ENCODE data around the gene KCTD16.

DNA sequence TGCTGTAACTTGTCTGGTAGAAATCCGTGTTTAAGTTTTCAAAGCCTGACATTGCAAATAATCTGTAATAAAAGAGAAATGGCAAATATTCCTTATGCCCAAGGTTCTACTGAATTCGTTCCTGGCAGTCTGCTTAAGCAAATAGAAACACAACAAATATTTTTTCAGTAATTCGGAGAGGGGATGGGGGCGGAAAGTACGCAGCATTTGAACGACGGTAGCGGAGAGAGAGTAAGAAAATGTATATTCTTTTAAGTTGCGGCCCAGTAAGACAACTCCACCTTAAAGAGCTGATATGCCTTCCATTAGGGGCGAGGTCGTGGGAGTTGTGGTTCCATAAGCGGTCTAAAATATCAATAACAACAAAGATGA, 783 bp upstream of the KCTD16 start:
- TF ChIP-seq EZH2 (IDR thresholded peaks at IDR 0.05) (no peak), JUND (IDR thresholded peaks at IDR 0.05) (no peak), RAD21 (IDR thresholded peaks at IDR 0.05; ENCODE audit: low read depth) (no peak), POLR2A (IDR thresholded peaks at IDR 0.05; ENCODE audit: borderline replicate concordance, extremely low read depth, insufficient read depth, insufficient read length) (no peak), ATF3 (IDR thresholded peaks at IDR 0.05) (no peak)
- TF ChIP-seq, protein P1, sequence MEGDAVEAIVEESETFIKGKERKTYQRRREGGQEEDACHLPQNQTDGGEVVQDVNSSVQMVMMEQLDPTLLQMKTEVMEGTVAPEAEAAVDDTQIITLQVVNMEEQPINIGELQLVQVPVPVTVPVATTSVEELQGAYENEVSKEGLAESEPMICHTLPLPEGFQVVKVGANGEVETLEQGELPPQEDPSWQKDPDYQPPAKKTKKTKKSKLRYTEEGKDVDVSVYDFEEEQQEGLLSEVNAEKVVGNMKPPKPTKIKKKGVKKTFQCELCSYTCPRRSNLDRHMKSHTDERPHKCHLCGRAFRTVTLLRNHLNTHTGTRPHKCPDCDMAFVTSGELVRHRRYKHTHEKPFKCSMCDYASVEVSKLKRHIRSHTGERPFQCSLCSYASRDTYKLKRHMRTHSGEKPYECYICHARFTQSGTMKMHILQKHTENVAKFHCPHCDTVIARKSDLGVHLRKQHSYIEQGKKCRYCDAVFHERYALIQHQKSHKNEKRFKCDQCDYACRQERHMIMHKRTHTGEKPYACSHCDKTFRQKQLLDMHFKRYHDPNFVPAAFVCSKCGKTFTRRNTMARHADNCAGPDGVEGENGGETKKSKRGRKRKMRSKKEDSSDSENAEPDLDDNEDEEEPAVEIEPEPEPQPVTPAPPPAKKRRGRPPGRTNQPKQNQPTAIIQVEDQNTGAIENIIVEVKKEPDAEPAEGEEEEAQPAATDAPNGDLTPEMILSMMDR (IDR thresholded peaks at IDR 0.05 in 2 of 3, conservative IDR thresholded peaks at IDR 0.05 in 1 of 3; ENCODE audit: borderline replicate concordance in 1 of 3, insufficient read depth in 1 of 3, low read depth in 2 of 3, low read length in 2 of 3): no peak

All from HCT116 (cell line).